ENCODE measurements around the gene TRAF3.

The TRAF3 gene

DNA sequence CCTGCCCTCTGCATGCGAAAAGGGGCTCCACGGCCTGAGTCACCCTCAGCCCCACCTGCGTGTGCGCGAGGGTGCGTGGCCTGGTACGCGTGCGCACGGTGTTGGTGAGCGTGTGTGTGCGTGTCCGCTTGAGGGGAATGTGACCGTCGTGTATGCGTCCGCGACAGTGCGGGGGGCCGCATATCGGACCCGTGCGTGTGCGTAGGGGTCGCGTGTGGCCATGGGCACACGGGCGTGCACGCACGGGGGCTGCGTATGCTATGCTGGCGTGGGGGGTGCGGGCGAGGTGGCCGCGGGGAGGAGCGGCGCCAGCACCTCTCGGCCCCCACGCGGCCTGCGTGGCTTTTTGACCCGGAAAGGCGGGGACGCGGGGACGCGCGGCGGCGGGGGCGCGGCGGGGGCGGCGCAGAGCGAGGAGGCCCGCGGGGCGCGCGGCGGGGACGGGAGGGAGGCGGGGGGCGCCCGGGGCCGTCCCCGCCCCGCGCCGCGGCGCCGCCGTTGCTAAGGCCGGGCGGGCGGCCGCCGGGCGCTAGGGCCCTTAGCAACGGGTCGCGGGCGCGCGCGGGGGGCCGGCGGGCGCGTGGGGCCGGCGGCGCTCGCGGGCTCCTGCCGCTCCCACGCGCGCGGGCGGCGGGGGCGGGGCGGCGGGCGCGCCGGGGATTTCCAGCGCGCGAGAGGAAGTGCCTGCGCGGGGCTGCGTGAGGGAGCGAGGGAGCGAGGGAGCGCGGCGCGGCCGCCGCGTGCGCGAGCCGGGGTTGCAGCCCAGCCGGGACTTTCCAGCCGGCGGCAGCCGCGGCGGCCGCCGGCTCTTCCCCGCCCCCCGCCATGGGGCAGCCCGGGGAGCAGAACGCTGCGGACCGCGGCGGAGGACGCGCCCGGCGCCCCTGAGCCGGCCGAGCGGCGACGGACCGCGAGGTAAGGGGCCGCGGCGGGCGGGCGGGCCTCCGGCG lies at the start of gene TRAF3:
TSS of gene TRAF3 (plus strand) at position 689 of the 950 bp plus-strand sequence. CDS start 92,753 bp downstream, outside the sequence.
- peak; percentile 88 for DNase-seq

GRCh38 chr14:102728501-102728900 lies 48.7 kb upstream of the TRAF3 start:
- no peak for DNase-seq

DNA sequence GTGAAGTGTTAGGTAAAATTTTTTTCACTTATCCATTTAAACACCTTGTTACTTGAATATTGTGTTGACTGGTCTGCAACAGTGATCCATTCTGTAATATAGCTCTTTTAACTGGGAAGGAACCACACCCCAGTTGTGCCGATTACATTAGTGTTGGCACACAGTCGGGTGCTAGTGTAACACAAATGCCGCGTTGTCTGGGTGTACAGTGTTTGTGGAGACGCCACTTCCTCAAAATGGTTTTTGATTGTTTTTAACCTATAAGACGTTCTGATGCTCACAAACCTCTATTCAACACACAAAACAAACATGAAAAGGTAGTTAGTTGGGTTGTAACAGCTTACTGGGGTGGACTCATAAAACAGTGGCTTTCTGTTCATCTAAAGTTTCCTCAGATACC lies 48.0 kb upstream of the TRAF3 start:
- DNase-seq, result no peak

- no peak for DNase-seq
These were observed 47.4 kb upstream of the TRAF3 start for GRCh38 chr14:102729825-102730224.

DNA sequence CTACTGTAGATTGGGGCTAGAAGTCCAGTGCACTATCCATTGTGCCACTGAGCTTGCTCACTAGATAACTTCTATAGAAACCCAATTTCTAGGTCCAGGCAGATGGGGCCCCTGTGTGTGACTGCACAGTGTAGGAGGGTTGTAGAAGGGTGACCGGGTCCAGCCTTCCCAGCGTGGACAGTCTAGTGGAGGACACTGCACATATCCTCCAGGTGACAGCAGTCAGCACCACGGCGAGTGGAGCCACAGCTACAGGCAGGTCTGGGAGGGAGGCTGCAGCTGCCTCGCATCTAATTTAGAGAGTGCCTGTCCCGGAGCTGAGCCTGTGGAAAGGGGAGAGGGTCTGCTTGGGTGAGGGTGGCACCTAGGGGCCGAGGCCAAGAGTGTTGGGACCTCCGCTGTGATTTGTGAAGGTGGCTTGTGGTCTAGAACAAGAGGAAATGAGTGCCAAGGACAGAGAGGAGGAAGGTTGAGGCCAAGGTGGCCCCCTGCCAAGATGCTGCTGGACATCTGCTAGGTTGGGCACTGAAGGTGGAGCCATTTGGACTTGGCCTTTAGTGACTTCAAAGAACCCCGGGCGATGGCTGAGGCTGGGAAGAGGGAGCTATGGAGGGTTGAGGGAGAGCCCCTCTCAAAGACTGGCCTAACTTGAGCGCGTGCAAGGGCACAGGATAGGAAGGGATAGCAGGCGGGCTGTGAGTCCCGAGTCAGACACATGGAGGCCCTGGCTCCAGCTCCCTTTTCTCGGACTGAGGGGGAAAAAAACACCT lies 46.0 kb upstream of the TRAF3 start:
- DNase-seq, result no peak

DNA sequence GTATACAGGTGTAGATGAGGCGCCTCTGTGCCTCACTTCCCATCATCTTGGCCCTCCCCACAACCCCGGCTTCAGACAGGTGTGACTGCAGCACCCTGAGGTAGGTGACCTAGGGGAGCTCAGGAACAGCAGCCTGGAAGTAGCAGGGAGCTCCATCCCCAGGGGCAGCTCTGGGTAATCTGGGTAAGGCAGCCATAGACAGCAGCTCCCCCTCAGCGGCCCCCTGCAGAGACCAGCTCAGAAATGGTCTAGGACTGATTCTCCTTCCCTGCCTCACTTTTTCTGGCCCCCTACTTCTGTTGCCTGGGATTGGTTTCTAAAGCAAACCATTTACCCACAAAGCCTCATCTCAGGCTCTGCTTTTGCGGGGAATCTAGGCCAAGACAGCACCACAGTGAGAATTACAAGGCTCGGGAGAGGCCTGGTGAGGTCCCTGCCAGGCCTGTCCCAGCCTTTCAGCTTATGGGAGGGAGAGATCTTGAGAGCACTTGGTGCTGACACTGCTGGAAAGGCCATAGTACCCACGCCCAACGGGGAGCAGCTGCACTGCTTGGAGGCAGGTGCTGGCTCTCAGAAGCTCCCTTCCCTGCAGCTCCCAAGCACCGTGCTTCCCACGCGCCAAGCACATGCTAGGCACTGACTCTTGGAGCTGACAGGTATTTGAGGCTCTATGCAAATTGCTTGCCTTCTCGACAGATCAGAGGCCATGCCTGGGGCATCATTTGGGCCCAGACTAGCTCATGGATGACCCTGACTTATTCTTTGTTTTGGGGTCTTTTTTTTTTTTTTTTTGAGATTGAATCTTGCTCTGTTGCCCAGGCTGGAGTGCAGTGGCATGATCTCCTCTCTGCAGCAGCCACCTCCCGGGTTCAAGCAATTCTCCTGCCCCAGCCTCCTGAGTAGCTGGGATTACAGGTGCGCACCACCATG lies 45.1 kb upstream of the TRAF3 start:
- DNase-seq, result no peak

GRCh38 chr14:102732924-102733323 lies 44.3 kb upstream of the TRAF3 start:
- DNase-seq, result no peak

- DNase-seq, result no peak
These were observed 43.9 kb upstream of the TRAF3 start for GRCh38 chr14:102733326-102733725.

GRCh38 chr14:102734436-102734835 lies 42.8 kb upstream of the TRAF3 start:
- DNase-seq, result no peak

- DNase-seq, result no peak
These were observed 40.3 kb upstream of the TRAF3 start for GRCh38 chr14:102736956-102737355.

GRCh38 chr14:102737402-102738372 lies 39.6 kb upstream of the TRAF3 start:
- no peak for DNase-seq

- DNase-seq, result no peak
These were observed 38.7 kb upstream of the TRAF3 start for GRCh38 chr14:102738373-102739189.

DNA sequence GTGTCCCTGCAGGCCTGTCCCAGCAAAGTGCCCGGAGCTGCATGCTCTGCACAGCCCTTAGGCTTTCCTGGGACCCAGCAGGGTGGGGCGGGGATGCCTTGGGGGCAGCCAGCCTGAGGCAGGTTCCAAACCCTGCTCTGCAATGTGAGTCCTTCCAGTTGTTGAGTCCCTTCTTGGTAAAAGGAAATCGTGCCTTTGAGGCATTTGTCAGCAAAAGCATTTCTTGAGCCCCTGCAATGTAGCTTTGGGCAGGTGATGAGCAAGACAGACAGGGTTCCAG lies 38.1 kb upstream of the TRAF3 start:
- no peak for DNase-seq

- no peak for DNase-seq
These were observed 30.4 kb upstream of the TRAF3 start for GRCh38 chr14:102746634-102747438.

GRCh38 chr14:102748806-102749205 lies 28.4 kb upstream of the TRAF3 start:
- no peak for DNase-seq

DNA sequence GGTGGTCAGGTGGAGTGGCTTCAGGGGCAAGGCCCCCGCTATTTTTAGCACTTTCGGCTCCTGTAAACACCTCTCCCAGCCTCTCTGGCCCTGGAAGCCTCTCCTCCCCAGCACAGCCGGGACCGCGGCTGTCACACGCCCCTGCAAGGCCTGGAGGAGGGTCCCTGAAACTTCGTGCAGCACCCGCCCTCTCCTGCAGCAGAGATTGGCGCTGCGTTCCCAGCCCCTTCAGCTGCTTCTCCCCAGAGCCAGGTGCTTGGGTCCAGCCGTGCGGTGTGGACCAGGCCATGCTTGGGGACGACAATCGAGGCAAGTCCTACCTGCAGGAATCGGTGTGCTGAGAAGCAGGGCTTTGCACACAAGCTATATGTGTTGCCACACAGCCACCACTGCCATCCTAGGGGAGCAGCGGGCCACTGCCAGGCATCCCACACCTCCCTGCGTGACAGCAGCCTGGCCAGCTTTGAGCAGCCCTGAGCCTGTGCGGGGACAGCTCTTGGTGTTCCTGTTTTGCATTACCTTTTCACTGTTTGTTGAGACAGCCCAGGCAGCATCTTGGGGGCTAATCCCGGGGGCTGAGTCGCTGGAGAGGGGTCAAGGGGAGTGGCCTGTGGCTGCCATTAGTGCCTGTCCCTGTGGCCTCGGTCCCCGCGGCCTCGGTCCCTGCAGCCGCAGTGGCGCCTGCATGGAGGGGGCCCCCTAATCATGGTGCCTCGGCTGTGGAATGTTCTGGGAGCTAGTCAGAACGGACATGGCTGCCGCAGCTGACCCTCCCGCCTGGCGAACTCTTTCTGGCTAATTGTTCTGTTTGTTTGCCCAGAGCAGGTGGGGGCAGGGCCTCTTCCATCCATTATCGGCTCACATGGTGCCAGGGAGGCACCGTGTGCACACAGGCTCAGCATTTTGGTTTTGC lies 27.6 kb upstream of the TRAF3 start:
- no peak for DNase-seq

GRCh38 chr14:102750376-102750775 lies 26.9 kb upstream of the TRAF3 start:
- no peak for DNase-seq

DNA sequence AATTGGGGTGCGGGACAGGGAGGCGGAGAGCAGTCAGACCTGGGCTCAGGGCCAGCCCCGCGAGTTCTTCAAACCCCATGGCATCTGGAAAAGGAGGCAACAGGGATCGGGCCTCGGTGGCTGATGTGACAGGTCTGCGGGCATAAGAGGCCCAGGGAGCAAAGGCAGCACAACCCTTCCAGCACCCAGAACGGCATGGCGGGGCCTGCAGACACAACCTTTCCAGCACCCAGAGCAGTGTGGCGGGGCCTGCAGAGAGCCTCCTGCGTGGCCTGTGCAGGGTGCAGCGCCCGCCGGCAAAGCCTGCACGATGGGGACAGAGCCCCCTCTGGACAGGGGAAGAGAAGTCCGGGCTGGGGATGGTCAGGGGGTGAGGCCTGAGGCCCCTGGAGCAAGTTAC lies 26.2 kb upstream of the TRAF3 start:
- no peak for DNase-seq

Data from activated CD4-positive, alpha-beta T cell treated with anti-CD3 and anti-CD28 coated beads, Interleukin-10, Interleukin-2, amounts not matched to agents 100 ng/mL and 50 ng/mL, durations not matched to agents 16 hours and 8 hours (primary cell).